ENCODE results near the gene BCL6B.
A peak's percentile ranks its signal among the peaks of the same experiment; 100 is the strongest.

BCL6B gene

DNA sequence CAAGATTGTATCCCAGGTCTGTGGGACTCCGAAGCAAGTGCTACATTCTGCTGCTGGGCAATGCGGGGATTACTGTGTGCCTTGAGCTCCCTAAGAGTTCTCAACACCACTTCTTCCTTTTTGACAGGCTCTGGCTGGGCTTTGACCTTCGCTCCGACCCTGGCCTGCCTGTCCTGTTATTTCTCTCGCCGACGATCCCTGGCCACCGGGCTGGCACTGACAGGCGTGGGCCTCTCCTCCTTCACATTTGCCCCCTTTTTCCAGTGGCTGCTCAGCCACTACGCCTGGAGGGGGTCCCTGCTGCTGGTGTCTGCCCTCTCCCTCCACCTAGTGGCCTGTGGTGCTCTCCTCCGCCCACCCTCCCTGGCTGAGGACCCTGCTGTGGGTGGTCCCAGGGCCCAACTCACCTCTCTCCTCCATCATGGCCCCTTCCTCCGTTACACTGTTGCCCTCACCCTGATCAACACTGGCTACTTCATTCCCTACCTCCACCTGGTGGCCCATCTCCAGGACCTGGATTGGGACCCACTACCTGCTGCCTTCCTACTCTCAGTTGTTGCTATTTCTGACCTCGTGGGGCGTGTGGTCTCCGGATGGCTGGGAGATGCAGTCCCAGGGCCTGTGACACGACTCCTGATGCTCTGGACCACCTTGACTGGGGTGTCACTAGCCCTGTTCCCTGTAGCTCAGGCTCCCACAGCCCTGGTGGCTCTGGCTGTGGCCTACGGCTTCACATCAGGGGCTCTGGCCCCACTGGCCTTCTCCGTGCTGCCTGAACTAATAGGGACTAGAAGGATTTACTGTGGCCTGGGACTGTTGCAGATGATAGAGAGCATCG lies 15.4 kb downstream of the BCL6B start:
- Histone ChIP-seq H3K4me3 (ENCODE audit: low read length) (peak overlapping the region; percentile 40), H3K4me1 (ENCODE audit: control insufficient read depth, low read length) (peaks cover 46% of the 10 kb centered on the region), H3K9me2 (replicated peaks; ENCODE audit: control insufficient read depth, low read length) (no peaks in the 10 kb centered on the region), H3K27me3 (ENCODE audit: control insufficient read depth, low read length) (peaks cover 6% of the 10 kb centered on the region), H3K27ac (ENCODE audit: low read depth, low read length) (peak overlapping the region; percentile 33; the same call in 1 of the 2 replicates), H3K4me2 (ENCODE audit: low read length) (peak overlapping the region; percentile 88), H3F3A (ENCODE audit: control insufficient read depth, insufficient read depth) (peaks cover 6% of the 10 kb centered on the region; the same call in 1 of the 2 replicates), H3K36me3 (ENCODE audit: control insufficient read depth, low read length) (peaks cover 8% of the 10 kb centered on the region), H3K79me2 (ENCODE audit: control insufficient read depth, low read length) (peaks cover 20% of the 10 kb centered on the region), H3K9me3 (ENCODE audit: control insufficient read depth, insufficient read depth, low read length) (no peaks in the 10 kb centered on the region), H4K20me1 (ENCODE audit: control insufficient read depth, insufficient read depth, low read depth, low read length) (no peaks in the 10 kb centered on the region)
- no peak for TF ChIP-seq EZH2phosphoT487 (IDR thresholded peaks at IDR 0.05; ENCODE audit: borderline replicate concordance, low read length)
- TF ChIP-seq, protein P1, sequence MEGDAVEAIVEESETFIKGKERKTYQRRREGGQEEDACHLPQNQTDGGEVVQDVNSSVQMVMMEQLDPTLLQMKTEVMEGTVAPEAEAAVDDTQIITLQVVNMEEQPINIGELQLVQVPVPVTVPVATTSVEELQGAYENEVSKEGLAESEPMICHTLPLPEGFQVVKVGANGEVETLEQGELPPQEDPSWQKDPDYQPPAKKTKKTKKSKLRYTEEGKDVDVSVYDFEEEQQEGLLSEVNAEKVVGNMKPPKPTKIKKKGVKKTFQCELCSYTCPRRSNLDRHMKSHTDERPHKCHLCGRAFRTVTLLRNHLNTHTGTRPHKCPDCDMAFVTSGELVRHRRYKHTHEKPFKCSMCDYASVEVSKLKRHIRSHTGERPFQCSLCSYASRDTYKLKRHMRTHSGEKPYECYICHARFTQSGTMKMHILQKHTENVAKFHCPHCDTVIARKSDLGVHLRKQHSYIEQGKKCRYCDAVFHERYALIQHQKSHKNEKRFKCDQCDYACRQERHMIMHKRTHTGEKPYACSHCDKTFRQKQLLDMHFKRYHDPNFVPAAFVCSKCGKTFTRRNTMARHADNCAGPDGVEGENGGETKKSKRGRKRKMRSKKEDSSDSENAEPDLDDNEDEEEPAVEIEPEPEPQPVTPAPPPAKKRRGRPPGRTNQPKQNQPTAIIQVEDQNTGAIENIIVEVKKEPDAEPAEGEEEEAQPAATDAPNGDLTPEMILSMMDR (IDR thresholded peaks at IDR 0.05; ENCODE audit: low read depth, low read length, poor library complexity, severe bottlenecking): peak; percentile 42

DNA sequence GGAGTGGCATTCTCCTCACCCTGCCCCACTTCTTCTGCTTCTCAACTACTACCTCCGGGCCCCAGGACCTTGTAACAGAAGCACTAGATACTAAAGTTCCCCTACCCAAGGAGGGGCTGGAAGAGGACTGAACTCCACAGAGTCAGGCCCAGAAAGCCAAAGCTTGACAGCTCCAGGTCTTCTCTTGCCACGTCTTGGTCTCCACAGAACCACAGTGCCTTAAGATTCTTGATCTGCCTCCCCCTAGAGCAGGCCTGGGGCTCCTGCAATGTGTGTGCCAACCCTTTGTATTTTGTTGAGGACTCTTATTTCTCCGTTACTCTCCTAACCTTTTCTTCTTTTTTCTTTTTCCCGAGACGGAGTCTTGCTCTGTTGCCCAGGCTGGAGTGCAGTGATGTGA lies 17.0 kb downstream of the BCL6B start:
- no peaks in the 10 kb centered on the region for H4K20me1 ChIP-seq (ENCODE audit: control insufficient read depth, insufficient read depth, low read depth, low read length)
- no peaks in the 10 kb centered on the region for H3K9me2 ChIP-seq (replicated peaks; ENCODE audit: control insufficient read depth, low read length)
- peak overlapping the region; percentile 33 for H3K27ac ChIP-seq (ENCODE audit: low read depth, low read length)
- peaks cover 20% of the 10 kb centered on the region for H3K79me2 ChIP-seq (ENCODE audit: control insufficient read depth, low read length)
- peak overlapping the region; percentile 40 for H3K4me3 ChIP-seq (ENCODE audit: low read length)
- no peaks in the 10 kb centered on the region for H3K9me3 ChIP-seq (ENCODE audit: control insufficient read depth, insufficient read depth, low read length)
- H3K4me1 ChIP-seq (ENCODE audit: control insufficient read depth, low read length): peaks cover 54% of the 10 kb centered on the region
- peak overlapping the region; percentile 88 for H3K4me2 ChIP-seq (ENCODE audit: low read length)
- no peak for TF ChIP-seq EZH2phosphoT487 (IDR thresholded peaks at IDR 0.05; ENCODE audit: borderline replicate concordance, low read length)
- TF ChIP-seq, protein P1 (IDR thresholded peaks at IDR 0.05; ENCODE audit: low read depth, low read length, poor library complexity, severe bottlenecking): no peak
- peaks cover 6% of the 10 kb centered on the region; the same call in 1 of the 2 replicates for H3F3A ChIP-seq (ENCODE audit: control insufficient read depth, insufficient read depth)
- H3K36me3 ChIP-seq (ENCODE audit: control insufficient read depth, low read length): peaks cover 8% of the 10 kb centered on the region
- H3K27me3 ChIP-seq (ENCODE audit: control insufficient read depth, low read length): peaks cover 15% of the 10 kb centered on the region

DNA sequence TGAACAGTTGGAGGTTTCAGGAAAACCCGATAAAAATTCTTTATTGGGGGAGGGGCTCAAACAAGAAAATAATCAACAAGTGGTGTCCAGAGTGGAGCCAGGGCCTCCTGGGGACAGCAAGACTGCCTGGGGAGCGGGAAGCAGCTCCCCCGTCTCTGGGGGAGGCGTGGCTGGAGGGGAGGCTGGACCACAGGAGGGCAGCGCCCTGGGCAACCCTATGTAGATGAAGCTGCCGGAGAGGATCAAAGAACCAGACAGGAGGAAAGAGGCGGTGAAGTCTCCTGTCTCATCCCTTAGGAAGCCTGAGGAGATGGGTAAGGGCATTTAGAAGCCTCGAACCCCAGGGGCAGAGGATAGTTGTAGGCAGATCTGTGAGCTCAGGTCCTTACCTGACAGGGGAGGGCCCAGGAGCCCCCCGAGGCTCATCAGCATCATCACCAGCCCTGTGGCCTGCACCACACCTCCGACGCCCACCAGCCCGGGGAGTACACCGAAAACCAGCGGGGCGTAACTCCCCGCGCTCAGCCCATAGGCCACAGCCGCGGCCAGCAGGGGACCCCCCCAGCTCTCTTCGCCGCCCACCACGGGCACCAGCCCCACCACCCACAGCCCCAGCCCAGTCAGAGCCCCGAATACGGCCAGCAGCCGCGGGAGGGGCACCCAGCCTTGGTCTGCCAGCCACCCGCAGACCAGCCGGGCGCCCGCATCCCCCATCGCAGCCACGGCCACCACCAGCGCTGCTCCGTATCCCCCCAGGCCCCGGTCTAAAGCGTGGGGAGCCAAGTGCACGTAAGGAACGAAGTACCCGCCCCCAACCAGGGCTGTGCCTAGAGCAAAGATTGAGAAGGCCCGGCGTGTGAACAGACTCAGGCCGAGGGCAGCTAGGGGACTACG lies 19.0 kb downstream of the BCL6B start:
- peaks cover 4% of the 10 kb centered on the region for H3K79me2 ChIP-seq (ENCODE audit: control insufficient read depth, low read length)
- peaks cover 25% of the 10 kb centered on the region for H3K27me3 ChIP-seq (ENCODE audit: control insufficient read depth, low read length)
- H3K9me2 ChIP-seq (replicated peaks; ENCODE audit: control insufficient read depth, low read length): no peaks in the 10 kb centered on the region
- no peak overlapping the region for H3K27ac ChIP-seq (ENCODE audit: low read depth, low read length)
- no peak overlapping the region for H3K4me3 ChIP-seq (ENCODE audit: low read length)
- peaks cover 9% of the 10 kb centered on the region for H3F3A ChIP-seq (ENCODE audit: control insufficient read depth, insufficient read depth)
- no peaks in the 10 kb centered on the region for H3K9me3 ChIP-seq (ENCODE audit: control insufficient read depth, insufficient read depth, low read length)
- H3K4me1 ChIP-seq (ENCODE audit: control insufficient read depth, low read length): peaks cover 57% of the 10 kb centered on the region
- H3K4me2 ChIP-seq (ENCODE audit: low read length): no peak overlapping the region
- TF ChIP-seq EZH2phosphoT487 (IDR thresholded peaks at IDR 0.05; ENCODE audit: borderline replicate concordance, low read length): no peak
- TF ChIP-seq, protein P1 (IDR thresholded peaks at IDR 0.05; ENCODE audit: low read depth, low read length, poor library complexity, severe bottlenecking): no peak
- H3K36me3 ChIP-seq (ENCODE audit: control insufficient read depth, low read length): peaks cover 8% of the 10 kb centered on the region
- H4K20me1 ChIP-seq (ENCODE audit: control insufficient read depth, insufficient read depth, low read depth, low read length): no peaks in the 10 kb centered on the region

Data from DOHH2 (cell line).